A549 (cell line): ENCODE data around the gene NTN5.

Source experiments
- CTCF ChIP-seq: fragments of >200 bp; sonication (Bioruptor Twin); formaldehyde crosslinking; IDR thresholded peaks from 3 replicates; pipeline ENCODE4 v1.5.1; 2016
- E2F6 ChIP-seq: IDR thresholded peaks from 2 replicates; pipeline ENCODE4 v1.6.1; 2012; ENCODE audit warnings: low read depth, borderline replicate concordance

GRCh38 chr19:48641850-48642249 lies 31.0 kb downstream of the NTN5 start:
- TF ChIP-seq CTCF (no peak), E2F6 (no peak)
